GM06990 (cell line): ENCODE data around the gene LHFPL2.

Source experiments
- DNase-seq: peaks from one replicate; pipeline ENCODE4 v3.0.0-alpha.2; 2011; ENCODE audit not compliant: insufficient read length; ENCODE audit errors: extremely low read depth
- H3K27me3 ChIP-seq: replicated peaks from 2 replicates; pipeline ENCODE4 v1.6.0; 2011; ENCODE audit warnings: low read length; ENCODE audit not compliant: control insufficient read depth, insufficient read depth
- H3K36me3 ChIP-seq: 2 replicates; pipeline ENCODE4 v1.5.1; 2011; ENCODE audit warnings: low read length; ENCODE audit not compliant: control insufficient read depth, insufficient read depth
- H3K4me3 ChIP-seq: replicated peaks from 2 replicates; pipeline ENCODE4 v1.5.1; 2011; ENCODE audit warnings: low read depth, mild to moderate bottlenecking, control low read depth, low read length
- CTCF ChIP-seq: IDR thresholded peaks from 2 replicates; pipeline ENCODE4 v1.5.1; 2011; ENCODE audit warnings: low read length, control low read depth, mild to moderate bottlenecking, inconsistent platforms; ENCODE audit not compliant: insufficient read depth, poor library complexity, severe bottlenecking

Gene LHFPL2

GRCh38 chr5:78568212-78568611 is 80.4 kb downstream of the LHFPL2 start:
- Histone ChIP-seq H3K4me3 (no peak overlapping the region), H3K27me3 (no peaks in the 10 kb centered on the region), H3K36me3 (no peaks in the 10 kb centered on the region)
- TF ChIP-seq CTCF, result no peak
- no peak for DNase-seq

DNA sequence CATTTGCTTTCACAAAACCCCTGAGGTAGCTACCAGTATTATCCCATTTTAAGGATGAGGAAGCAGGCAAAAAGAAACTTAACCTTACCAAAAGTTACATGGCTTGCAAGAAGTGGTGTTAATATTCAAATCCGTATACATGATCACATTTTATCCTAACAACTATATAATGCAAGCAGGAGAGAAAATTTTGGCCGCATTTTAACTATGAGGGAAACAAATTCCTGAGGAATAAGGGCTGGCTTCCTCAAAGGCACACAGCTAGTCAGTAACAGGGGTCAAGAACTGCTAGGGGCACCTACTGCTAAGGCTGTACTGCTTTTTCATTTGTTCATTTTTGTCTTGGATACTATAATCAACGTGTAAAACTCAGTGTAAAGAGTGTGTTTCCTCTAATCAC is 81.0 kb downstream of the LHFPL2 start:
- no peak overlapping the region for H3K4me3 ChIP-seq
- TF ChIP-seq CTCF, result no peak

DNA sequence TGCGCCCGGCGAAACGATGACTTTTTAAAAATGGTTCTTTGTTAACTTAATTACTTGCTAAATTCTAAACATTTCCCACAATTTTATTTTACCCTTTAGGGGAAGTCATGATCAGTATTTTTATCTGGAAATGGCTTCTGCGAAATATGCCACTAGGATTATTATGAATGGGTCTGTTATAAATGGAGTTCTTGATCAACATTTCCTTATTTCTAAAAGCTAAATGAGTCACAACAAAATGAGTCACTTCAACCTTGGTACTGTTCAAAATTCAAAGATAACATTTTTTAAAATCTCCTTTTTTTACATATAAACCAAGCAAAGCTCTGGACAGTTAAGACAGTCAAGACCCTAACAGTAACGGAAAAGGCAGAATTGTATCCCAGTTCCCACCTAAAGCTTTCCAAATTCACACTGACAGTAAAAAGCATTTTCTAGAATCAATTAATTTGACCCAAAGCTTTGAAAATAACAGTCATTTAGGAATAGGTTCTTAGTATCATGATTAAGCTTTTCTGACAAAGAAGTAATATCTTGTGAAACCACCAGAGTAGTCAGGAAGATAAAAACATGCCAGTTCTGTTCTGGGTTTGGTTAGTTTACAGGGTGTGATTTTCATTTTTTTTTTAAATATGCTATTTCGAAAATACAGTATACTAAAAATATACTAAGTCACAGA is 81.7 kb downstream of the LHFPL2 start:
- H3K4me3 ChIP-seq, result no peak overlapping the region
- DNase-seq, result peak; percentile 42
- no peaks in the 10 kb centered on the region for H3K27me3 ChIP-seq
- no peaks in the 10 kb centered on the region for H3K36me3 ChIP-seq
- TF ChIP-seq CTCF, result no peak

More for the DNA sequence above, 81.0 kb downstream of the LHFPL2 start:
- Histone ChIP-seq H3K36me3 (no peaks in the 10 kb centered on the region), H3K27me3 (no peaks in the 10 kb centered on the region)
- DNase-seq, result no peak

- Histone ChIP-seq H3K4me3 (no peak overlapping the region), H3K27me3 (no peaks in the 10 kb centered on the region), H3K36me3 (no peaks in the 10 kb centered on the region)
- TF ChIP-seq CTCF, result no peak
- DNase-seq, result no peak
Measured at GRCh38 chr5:78565395-78565794, 83.2 kb downstream of the LHFPL2 start.

DNA sequence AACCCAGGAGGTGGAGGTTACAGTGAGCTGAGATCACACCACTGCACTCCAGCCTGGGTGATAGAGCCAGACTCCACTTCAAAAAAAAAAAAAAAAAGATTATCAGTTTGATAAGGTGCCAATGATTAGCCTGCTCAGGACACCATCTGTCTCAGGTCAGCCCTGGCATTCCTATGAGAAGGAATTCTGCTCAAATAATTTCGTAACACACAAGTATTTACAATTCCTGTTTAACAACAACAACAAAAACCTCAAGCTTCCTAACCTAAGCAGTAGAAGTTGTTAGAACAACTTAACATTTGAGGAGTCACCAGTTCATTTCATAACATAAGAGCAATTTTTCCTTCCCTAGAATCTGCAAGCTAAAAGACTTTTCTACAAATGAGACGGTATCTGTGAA is 85.0 kb downstream of the LHFPL2 start:
- DNase-seq, result no peak
- no peak overlapping the region for H3K4me3 ChIP-seq
- no peaks in the 10 kb centered on the region for H3K27me3 ChIP-seq
- no peaks in the 10 kb centered on the region; the same call in 1 of the 2 replicates for H3K36me3 ChIP-seq
- TF ChIP-seq CTCF, result no peak

DNA sequence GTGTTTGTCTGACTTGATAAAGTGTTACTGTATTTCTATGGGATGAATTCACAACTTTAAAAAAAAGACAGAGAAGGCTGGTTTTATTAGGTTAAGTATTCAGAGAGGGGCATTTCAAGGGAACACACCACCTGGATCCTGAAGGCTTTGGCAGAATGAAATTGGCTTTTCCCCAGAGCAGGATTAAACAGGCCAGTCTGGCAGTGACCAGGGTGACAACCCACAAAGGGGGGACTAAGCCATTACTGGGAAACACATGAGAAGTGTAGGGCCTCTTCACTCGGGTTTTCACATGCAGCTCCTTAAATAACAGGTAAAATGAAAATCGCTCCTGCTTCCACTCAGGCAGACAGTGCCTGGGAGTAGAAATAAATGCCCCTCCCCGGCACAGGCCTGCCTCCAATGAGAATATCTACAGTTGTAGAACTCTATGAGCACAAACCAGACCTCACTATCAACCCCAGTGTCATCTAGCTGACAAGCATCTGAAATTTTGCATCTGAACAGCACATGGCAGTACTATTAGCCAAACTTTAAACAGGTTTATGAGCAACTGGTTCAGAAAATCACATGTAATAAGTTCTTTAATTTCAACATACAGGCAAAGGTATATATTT is 85.8 kb downstream of the LHFPL2 start:
- DNase-seq, result no peak
- H3K4me3 ChIP-seq, result no peak overlapping the region

More for the DNA sequence above, 85.8 kb downstream of the LHFPL2 start:
- H3K36me3 ChIP-seq, result no peaks in the 10 kb centered on the region; the same call in 1 of the 2 replicates
- H3K27me3 ChIP-seq, result no peaks in the 10 kb centered on the region
- TF ChIP-seq CTCF, result no peak
